ENCODE results near the gene FBXL7.

FBXL7 gene

GRCh38 chr5:15693382-15693728 is 193.4 kb downstream of the FBXL7 start:
- CTCF ChIA-PET = interaction anchor here (0.9 kb wide), 1 partner anchor 45 kb away, joined by 3 read pairs; no protein-coding TSS in a partner anchor
- DNase-seq (ENCODE audit: low read depth, low spot score) = no peak
- POLR2A ChIA-PET = no interaction called here

GRCh38 chr5:15693933-15694332 is 194.0 kb downstream of the FBXL7 start:
- TF ChIP-seq CTCF (IDR thresholded peaks at IDR 0.05; ENCODE audit: insufficient read depth, low read length, missing control alignments) = no peak
- ChIA-PET CTCF (no interaction called here), POLR2A (interaction anchor here (1.3 kb wide), 1 partner anchor 194 kb away, joined by 5 read pairs; the partner anchor contains the start of gene FBXL7)
- no peak overlapping the region for H3K4me3 ChIP-seq (ENCODE audit: low read depth, low read length)
- no peak for DNase-seq (ENCODE audit: low read depth, low spot score)

More at GRCh38 chr5:15693382-15693728, 193.4 kb downstream of the FBXL7 start:
- no peak overlapping the region for H3K4me3 ChIP-seq (ENCODE audit: low read depth, low read length)
- TF ChIP-seq CTCF (IDR thresholded peaks at IDR 0.05; ENCODE audit: insufficient read depth, low read length, missing control alignments) = no peak

- ChIA-PET CTCF (interaction anchor here (1.5 to 1.7 kb wide), 2 partner anchors 9 to 128 kb away, joined by 4 read pairs; no protein-coding TSS in a partner anchor), POLR2A (interaction anchor here (1.2 to 1.3 kb wide), 2 partner anchors 12 to 195 kb away, joined by 3 to 5 read pairs; partner anchors contain the start of gene FBXL7)
- TF ChIP-seq CTCF (IDR thresholded peaks at IDR 0.05; ENCODE audit: insufficient read depth, low read length, missing control alignments) = no peak
- H3K4me3 ChIP-seq (ENCODE audit: low read depth, low read length) = no peak overlapping the region
- DNase-seq (ENCODE audit: low read depth, low spot score) = no peak
Measured at GRCh38 chr5:15694696-15695214, 194.8 kb downstream of the FBXL7 start.

GRCh38 chr5:15695215-15695731 is 195.3 kb downstream of the FBXL7 start:
- no peak overlapping the region for H3K4me3 ChIP-seq (ENCODE audit: low read depth, low read length)
- ChIA-PET POLR2A (interaction anchor here (1.2 to 1.3 kb wide), 2 partner anchors 13 to 195 kb away, joined by 3 to 5 read pairs; partner anchors contain the start of gene FBXL7), CTCF (interaction anchor here (1.5 to 1.7 kb wide), 2 partner anchors 9 to 128 kb away, joined by 4 read pairs; no protein-coding TSS in a partner anchor)
- TF ChIP-seq CTCF (IDR thresholded peaks at IDR 0.05; ENCODE audit: insufficient read depth, low read length, missing control alignments) = no peak
- no peak for DNase-seq (ENCODE audit: low read depth, low spot score)

- no peak for DNase-seq (ENCODE audit: low read depth, low spot score)
- TF ChIP-seq CTCF (IDR thresholded peaks at IDR 0.05; ENCODE audit: insufficient read depth, low read length, missing control alignments) = no peak
- ChIA-PET POLR2A (no interaction called here), CTCF (no interaction called here)
- no peak overlapping the region for H3K4me3 ChIP-seq (ENCODE audit: low read depth, low read length)
Measured at GRCh38 chr5:15700373-15700772, 200.4 kb downstream of the FBXL7 start.

- ChIA-PET POLR2A (no interaction called here), CTCF (interaction anchor here (0.9 to 1.0 kb wide), 2 partner anchors 201 to 237 kb away, joined by 3 read pairs; no protein-coding TSS in a partner anchor)
- H3K4me3 ChIP-seq (ENCODE audit: low read depth, low read length) = no peak overlapping the region
- no peak for DNase-seq (ENCODE audit: low read depth, low spot score)
- no peak for TF ChIP-seq CTCF (IDR thresholded peaks at IDR 0.05; ENCODE audit: insufficient read depth, low read length, missing control alignments)
Measured at GRCh38 chr5:15702102-15702501, 202.1 kb downstream of the FBXL7 start.
